GM23248 (cell line): ENCODE results near the gene ZHX3. TPM values are rescaled to one million over a fixed set of nuclear protein-coding genes. Genes with fewer than 3 reads are reported as not detected.

Source experiments
- DNase-seq: peaks from one replicate; pipeline ENCODE4 v3.0.0-alpha.2; 2015
- H2AFZ ChIP-seq: fragments of 200-600 bp; sonication (generic); 2 replicates; pipeline ENCODE4 v1.6.1; 2016; ENCODE audit warnings: antibody characterized with exemption
- H3F3A ChIP-seq: fragments of 200-600 bp; sonication (generic); 2 replicates; pipeline ENCODE4 v1.6.1; 2016; ENCODE audit warnings: mild to moderate bottlenecking, antibody characterized with exemption, mixed run types; ENCODE audit not compliant: insufficient read depth
- H3K27ac ChIP-seq: fragments of 200-600 bp; sonication (generic); 2 replicates; pipeline ENCODE4 v1.5.1; 2016; ENCODE audit warnings: mild to moderate bottlenecking
- H3K27me3 ChIP-seq: fragments of 200-600 bp; sonication (generic); replicated peaks from 2 replicates; pipeline ENCODE4 v1.6.1; 2016; ENCODE audit warnings: mild to moderate bottlenecking; ENCODE audit not compliant: insufficient read depth
- H3K36me3 ChIP-seq: fragments of 200-600 bp; sonication (generic); 2 replicates; pipeline ENCODE4 v1.6.1; 2016; ENCODE audit warnings: low read depth, mild to moderate bottlenecking
- H3K4me1 ChIP-seq: fragments of 200-600 bp; sonication (generic); 2 replicates; pipeline ENCODE4 v1.6.1; 2016; ENCODE audit warnings: mild to moderate bottlenecking; ENCODE audit not compliant: insufficient read depth
- H3K4me2 ChIP-seq: fragments of 200-600 bp; sonication (generic); one replicate; pipeline ENCODE4 v1.6.1; 2016; ENCODE audit warnings: mild to moderate bottlenecking; ENCODE audit not compliant: unreplicated experiment
- H3K4me3 ChIP-seq: fragments of 200-600 bp; sonication (generic); 2 replicates; pipeline ENCODE4 v1.5.1; 2016; ENCODE audit warnings: mild to moderate bottlenecking
- H3K79me2 ChIP-seq: fragments of 200-600 bp; sonication (generic); 2 replicates; pipeline ENCODE4 v1.6.1; 2016; ENCODE audit warnings: mild to moderate bottlenecking; ENCODE audit not compliant: insufficient read depth
- H3K9ac ChIP-seq: fragments of 200-600 bp; sonication (generic); 2 replicates; pipeline ENCODE4 v1.6.1; 2016; ENCODE audit warnings: mild to moderate bottlenecking
- H3K9me2 ChIP-seq: fragments of 200-600 bp; sonication (generic); 2 replicates; pipeline ENCODE4 v1.6.1; 2016; ENCODE audit warnings: mixed run types, mild to moderate bottlenecking, moderate library complexity; ENCODE audit not compliant: insufficient read depth
- H3K9me3 ChIP-seq: fragments of 200-600 bp; sonication (generic); one replicate; pipeline ENCODE4 v1.6.1; 2017; ENCODE audit warnings: low read depth
- H4K20me1 ChIP-seq: fragments of 200-600 bp; sonication (generic); 2 replicates; pipeline ENCODE4 v1.6.0; 2016; ENCODE audit not compliant: insufficient read depth
- EZH2 ChIP-seq: fragments of 200-600 bp; sonication (generic); IDR thresholded peaks from 2 replicates; pipeline ENCODE4 v1.6.1; 2018; ENCODE audit warnings: antibody characterized with exemption, mild to moderate bottlenecking; ENCODE audit not compliant: insufficient read depth, poor library complexity, severe bottlenecking
- EZH2phosphoT487 ChIP-seq: fragments of 200-600 bp; sonication (generic); IDR thresholded peaks from 2 replicates; pipeline ENCODE4 v1.6.1; 2018; ENCODE audit warnings: antibody characterized with exemption, moderate library complexity, mild to moderate bottlenecking, low read depth; ENCODE audit not compliant: insufficient read depth
- WGBS, 2 experiments: methylation state at CpG; one replicate each; pipeline ENCODE4 v1.1.6; 2015 to 2017; ENCODE audit warnings: low lambda C conversion rate in 2 of 2, low coverage in 1 of 2; ENCODE audit errors: missing lambda C conversion rate in 2 of 2; 5-methylcytosine and 5-hydroxymethylcytosine counted together
- in situ Hi-C: fragments of 300-500 bp; cut with MboI; formaldehyde crosslinking; loops from 2 replicates; pipeline ENCODE4 v1.15.0; 2020
- polyA plus RNA-seq: library from polyadenylated mRNA; unstranded; fragments of >200 nt; fragmentation: Nextera tagmentation; extraction: Ambion mirVana; gene quantifications from 2 replicates; pipeline ENCODE4 v1.2.1, GENCODE V29; 2016
- total RNA-seq: library from RNA; depleted of rRNA; stranded (reverse); fragments of >200 nt; shearing (Covaris generic); gene quantifications from 2 replicates; pipeline ENCODE4 v1.2.3, GENCODE V29; 2014

ZHX3 gene
- total and polyA plus RNA-seq, 2 experiments from 2014 or later: 9.8 to 38.5 TPM

- H4K20me1 ChIP-seq: no peaks in the 10 kb centered on the region
- H3K9me2 ChIP-seq: no peaks in the 10 kb centered on the region
- H3K27me3 ChIP-seq: peaks cover 27% of the 10 kb centered on the region
- no peaks in the 10 kb centered on the region for H3K4me1 ChIP-seq
- 80 to 81% methylated on average over 5 of the region's 5 CpGs for WGBS, 2 experiments
- in situ Hi-C loops: no loop called here
- H3K79me2 ChIP-seq: no peaks in the 10 kb centered on the region
- no peaks in the 10 kb centered on the region for H3K9me3 ChIP-seq
- H3F3A ChIP-seq: no peaks in the 10 kb centered on the region
- no peak for TF ChIP-seq EZH2
- TF ChIP-seq EZH2phosphoT487: no peak
- H2AFZ ChIP-seq: no peak overlapping the region
- no peak for DNase-seq
- H3K4me3 ChIP-seq: no peak overlapping the region
- no peaks in the 10 kb centered on the region for H3K36me3 ChIP-seq
- H3K9ac ChIP-seq: no peak overlapping the region
- no peak overlapping the region for H3K27ac ChIP-seq
- H3K4me2 ChIP-seq: no peak overlapping the region
Observed at GRCh38 chr20:41362748-41363140, 45.2 kb upstream of the ZHX3 start.

- Histone ChIP-seq H4K20me1 (no peaks in the 10 kb centered on the region), H3K27ac (no peak overlapping the region), H2AFZ (no peak overlapping the region), H3F3A (no peaks in the 10 kb centered on the region), H3K9me3 (no peaks in the 10 kb centered on the region), H3K9me2 (no peaks in the 10 kb centered on the region), H3K4me1 (no peaks in the 10 kb centered on the region), H3K79me2 (no peaks in the 10 kb centered on the region), H3K36me3 (no peaks in the 10 kb centered on the region), H3K4me3 (no peak overlapping the region), H3K4me2 (no peak overlapping the region), H3K27me3 (peaks cover 20% of the 10 kb centered on the region), H3K9ac (no peak overlapping the region)
- no peak for DNase-seq
- in situ Hi-C loops: no loop called here
- TF ChIP-seq EZH2 (no peak), EZH2phosphoT487 (no peak)
- 79 to 80% methylated on average over 36 to 45 of the region's 45 CpGs for WGBS, 2 experiments
Observed at GRCh38 chr20:41361757-41362747, 44.5 kb upstream of the ZHX3 start.

GRCh38 chr20:41360831-41361756 is 43.6 kb upstream of the ZHX3 start:
- 86 to 88% methylated on average over 22 of the region's 22 CpGs for WGBS, 2 experiments
- Histone ChIP-seq H3K79me2 (no peaks in the 10 kb centered on the region), H3K4me1 (no peaks in the 10 kb centered on the region), H3K9me2 (no peaks in the 10 kb centered on the region), H3K9me3 (no peaks in the 10 kb centered on the region), H3K27ac (no peak overlapping the region), H3K27me3 (peaks cover 14% of the 10 kb centered on the region), H3F3A (no peaks in the 10 kb centered on the region), H3K36me3 (no peaks in the 10 kb centered on the region), H4K20me1 (no peaks in the 10 kb centered on the region), H3K4me2 (no peak overlapping the region), H3K9ac (no peak overlapping the region), H3K4me3 (no peak overlapping the region), H2AFZ (no peak overlapping the region)
- DNase-seq: no peak
- in situ Hi-C loops: no loop called here
- no peak for TF ChIP-seq EZH2phosphoT487
- TF ChIP-seq EZH2: no peak

GRCh38 chr20:41359541-41360011 is 42.0 kb upstream of the ZHX3 start:
- H3K27me3 ChIP-seq: peaks cover 1% of the 10 kb centered on the region; the same call in 1 of the 2 replicates
- 84 to 85% methylated on average over 9 of the region's 9 CpGs for WGBS, 2 experiments

More at GRCh38 chr20:41359541-41360011, 42.0 kb upstream of the ZHX3 start:
- Histone ChIP-seq H2AFZ (no peak overlapping the region), H4K20me1 (no peaks in the 10 kb centered on the region), H3K36me3 (no peaks in the 10 kb centered on the region), H3K4me2 (no peak overlapping the region), H3K4me1 (no peaks in the 10 kb centered on the region), H3K9me3 (no peaks in the 10 kb centered on the region), H3K9me2 (no peaks in the 10 kb centered on the region), H3F3A (no peaks in the 10 kb centered on the region), H3K9ac (no peak overlapping the region), H3K27ac (no peak overlapping the region), H3K4me3 (no peak overlapping the region), H3K79me2 (no peaks in the 10 kb centered on the region)
- no peak for TF ChIP-seq EZH2
- TF ChIP-seq EZH2phosphoT487: no peak
- DNase-seq: no peak
- in situ Hi-C loops: no loop called here
